H9 (cell line): ENCODE measurements around the gene TSPYL6. TPM values are rescaled to one million over a fixed set of nuclear protein-coding genes. Genes with fewer than 3 reads are reported as not detected.

Experiments used
- DNase-seq: peaks from one replicate; pipeline ENCODE4 v3.0.0-alpha.2; 2017
- H2AFZ ChIP-seq: one replicate; pipeline ENCODE4 v1.6.1; 2013; ENCODE audit warnings: mild to moderate bottlenecking, low read length, control low read depth, moderate library complexity
- H2AK5ac ChIP-seq: 2 replicates; pipeline ENCODE4 v1.6.1; 2013; ENCODE audit warnings: low read length, control low read depth, mixed read lengths; ENCODE audit not compliant: insufficient read length
- H2BK120ac ChIP-seq: one replicate; pipeline ENCODE4 v1.6.1; 2013; ENCODE audit warnings: low read depth, mild to moderate bottlenecking, low read length, control low read depth, inconsistent platforms; ENCODE audit not compliant: poor library complexity, severe bottlenecking
- H2BK12ac ChIP-seq: 2 replicates; pipeline ENCODE4 v1.6.1; 2013; ENCODE audit warnings: low read length, control low read depth, mixed read lengths, low read depth; ENCODE audit not compliant: insufficient read length
- H2BK15ac ChIP-seq: 2 replicates; pipeline ENCODE4 v1.6.1; 2013; ENCODE audit warnings: low read depth, low read length, control low read depth
- H2BK20ac ChIP-seq: one replicate; pipeline ENCODE4 v1.6.1; 2013; ENCODE audit warnings: low read depth, mild to moderate bottlenecking, low read length, control low read depth, inconsistent platforms; ENCODE audit not compliant: poor library complexity, severe bottlenecking
- H2BK5ac ChIP-seq: 2 replicates; pipeline ENCODE4 v1.6.1; 2013; ENCODE audit warnings: low read length, control low read depth, mixed read lengths; ENCODE audit not compliant: insufficient read length
- H3K14ac ChIP-seq: 2 replicates; pipeline ENCODE4 v1.6.1; 2013; ENCODE audit warnings: low read length, control low read depth; ENCODE audit not compliant: insufficient read depth
- H3K18ac ChIP-seq: 2 replicates; pipeline ENCODE4 v1.6.1; 2013; ENCODE audit warnings: low read depth, mild to moderate bottlenecking, mixed read lengths, low read length, control low read depth; ENCODE audit not compliant: insufficient read length
- H3K23ac ChIP-seq: 2 replicates; pipeline ENCODE4 v1.6.1; 2013; ENCODE audit warnings: low read length, control low read depth, mixed read lengths, low read depth; ENCODE audit not compliant: insufficient read length
- H3K23me2 ChIP-seq: 2 replicates; pipeline ENCODE4 v1.6.1; 2013; ENCODE audit warnings: low read depth, mild to moderate bottlenecking, mixed read lengths, low read length, control low read depth; ENCODE audit not compliant: insufficient read length, poor library complexity, severe bottlenecking
- H3K27ac ChIP-seq: 2 replicates; pipeline ENCODE4 v1.5.1; 2013; ENCODE audit warnings: low read length, control low read depth, mixed read lengths, low read depth; ENCODE audit not compliant: insufficient read length
- H3K27me3 ChIP-seq: 2 replicates; pipeline ENCODE4 v1.6.1; 2013; ENCODE audit warnings: low read length, control low read depth, inconsistent platforms; ENCODE audit not compliant: insufficient read depth
- H3K4ac ChIP-seq: 2 replicates; pipeline ENCODE4 v1.6.1; 2013; ENCODE audit warnings: low read depth, mild to moderate bottlenecking, control low read depth, inconsistent platforms, low read length, moderate library complexity
- H3K4me1 ChIP-seq: 2 replicates; pipeline ENCODE4 v1.6.1; 2013; ENCODE audit warnings: low read length, control low read depth, inconsistent platforms; ENCODE audit not compliant: insufficient read depth
- H3K4me2 ChIP-seq: 2 replicates; pipeline ENCODE4 v1.6.1; 2013; ENCODE audit warnings: low read length, control low read depth, mixed read lengths; ENCODE audit not compliant: insufficient read length, insufficient read depth
- H3K56ac ChIP-seq: 2 replicates; pipeline ENCODE4 v1.6.1; 2013; ENCODE audit warnings: low read depth, mild to moderate bottlenecking, mixed read lengths, low read length, control low read depth; ENCODE audit not compliant: insufficient read length
- H3K79me1 ChIP-seq: 2 replicates; pipeline ENCODE4 v1.6.1; 2013; ENCODE audit warnings: low read depth, mild to moderate bottlenecking, moderate library complexity, low read length, control low read depth, inconsistent platforms; ENCODE audit not compliant: insufficient read depth, poor library complexity, severe bottlenecking
- H3K79me2 ChIP-seq: 2 replicates; pipeline ENCODE4 v1.6.1; 2013; ENCODE audit warnings: low read length, control low read depth, inconsistent platforms; ENCODE audit not compliant: insufficient read depth
- H3K9ac ChIP-seq: 2 replicates; pipeline ENCODE4 v1.6.1; 2013; ENCODE audit warnings: low read length, control low read depth, mixed read lengths; ENCODE audit not compliant: insufficient read length; ENCODE audit errors: extremely low read depth
- H3K9me3 ChIP-seq: one replicate; pipeline ENCODE4 v1.6.1; 2013; ENCODE audit warnings: low read depth, low read length, inconsistent platforms; ENCODE audit not compliant: control insufficient read depth
- H3T11ph ChIP-seq: one replicate; pipeline ENCODE4 v1.6.1; 2013; ENCODE audit warnings: mild to moderate bottlenecking, low read length, control low read depth, inconsistent platforms
- H4K20me1 ChIP-seq: one replicate; pipeline ENCODE4 v1.6.1; 2013; ENCODE audit not compliant: control insufficient read depth, insufficient read length, insufficient read depth
- H4K5ac ChIP-seq: 2 replicates; pipeline ENCODE4 v1.6.1; 2013; ENCODE audit warnings: low read depth, mild to moderate bottlenecking, mixed read lengths, low read length, control low read depth; ENCODE audit not compliant: insufficient read length
- H4K8ac ChIP-seq: replicated peaks from 2 replicates; pipeline ENCODE4 v1.6.1; 2013; ENCODE audit warnings: low read length, control low read depth, mixed read lengths, low read depth; ENCODE audit not compliant: insufficient read length
- H4K91ac ChIP-seq: 2 replicates; pipeline ENCODE4 v1.6.1; 2013; ENCODE audit warnings: low read depth, mild to moderate bottlenecking, moderate library complexity, mixed read lengths, low read length, control low read depth; ENCODE audit not compliant: insufficient read length
- H3K27ac Mint-ChIP-seq, 3 experiments: 2 replicates in 2 of 3; 3 replicates in 1 of 3; pipeline ENCODE4 v1.8.0; 2020 to 2021; ENCODE audit warnings: mixed read lengths in 3 of 3, mild to moderate bottlenecking in 1 of 3, moderate library complexity in 1 of 3
- H3K27me3 Mint-ChIP-seq: 2 replicates; pipeline ENCODE4 v1.8.0; 2021; ENCODE audit warnings: low read depth, mild to moderate bottlenecking, moderate library complexity, mixed read lengths
- H3K36me3 Mint-ChIP-seq, 3 experiments: 2 replicates in 2 of 3; 3 replicates in 1 of 3; pipeline ENCODE4 v1.8.0; 2020 to 2021; ENCODE audit warnings: low read depth in 3 of 3, mixed read lengths in 3 of 3; ENCODE audit not compliant: insufficient read depth in 1 of 3
- H3K4me1 Mint-ChIP-seq, 2 experiments: 2 replicates each; pipeline ENCODE4 v1.8.0; 2020; ENCODE audit warnings: mixed read lengths in 2 of 2
- H3K4me3 Mint-ChIP-seq, 2 experiments: 2 replicates in 1 of 2; 3 replicates in 1 of 2; pipeline ENCODE4 v1.8.0; 2020 to 2021; ENCODE audit warnings: mild to moderate bottlenecking in 2 of 2, mixed read lengths in 2 of 2, moderate library complexity in 1 of 2
- H3K9me3 Mint-ChIP-seq, 2 experiments: 2 replicates in 1 of 2; 3 replicates in 1 of 2; pipeline ENCODE4 v1.8.0; 2020; ENCODE audit warnings: mild to moderate bottlenecking in 2 of 2, mixed read lengths in 2 of 2, moderate library complexity in 1 of 2
- WGBS: extraction: QIAGEN DNeasy Blood & Tissue Kit; methylation state at CpG from one replicate; pipeline ENCODE4 v1.1.7; 2013; ENCODE audit warnings: missing lambda C conversion rate, low lambda C conversion rate, mixed read lengths; ENCODE audit not compliant: insufficient read length; ENCODE audit errors: extremely low coverage; 5-methylcytosine and 5-hydroxymethylcytosine counted together
- total RNA-seq: library from RNA; stranded (reverse); gene quantifications from 2 replicates; pipeline ENCODE4 v1.2.1, GENCODE V29; 2021
- TF ChIP-seq, protein P1 (sequence below): fragments of 200-600 bp; sonication (generic); conservative IDR thresholded peaks from 3 replicates; pipeline ENCODE4 v1.8.0; 2021; ENCODE audit warnings: antibody characterized with exemption, mild to moderate bottlenecking

TSPYL6 gene
- total RNA-seq, 1 experiment from 2014 or later = not detected

DNA sequence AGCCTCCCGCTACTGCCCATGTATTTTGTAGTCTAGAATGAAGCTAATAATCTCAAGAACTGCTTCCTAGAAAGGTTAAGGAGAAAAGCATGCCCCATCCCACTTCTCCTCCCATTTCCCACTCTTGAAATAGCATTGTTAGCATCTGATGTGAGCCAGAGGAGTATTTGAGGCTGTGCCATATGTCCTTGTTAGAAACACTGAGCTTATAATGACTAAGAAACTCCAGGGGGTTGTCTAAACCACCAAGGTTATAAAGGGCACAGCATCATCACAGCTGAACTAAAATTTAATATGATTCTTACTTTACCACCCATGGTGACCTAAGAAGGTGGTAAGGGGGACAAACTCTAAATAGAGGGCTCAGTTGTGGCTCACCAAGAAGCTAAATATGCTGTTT lies 16.6 kb downstream of the TSPYL6 start:
- H3K9ac ChIP-seq = no peak overlapping the region
- H3T11ph ChIP-seq = no peak overlapping the region
- H4K20me1 ChIP-seq = no peaks in the 10 kb centered on the region
- H4K91ac ChIP-seq = no peak overlapping the region
- H2BK12ac ChIP-seq = no peak overlapping the region
- H3K79me1 ChIP-seq = no peaks in the 10 kb centered on the region
- H3K4me2 ChIP-seq = no peak overlapping the region
- no peak overlapping the region for H2AK5ac ChIP-seq
- peaks cover 12 to 13% of the 10 kb centered on the region in 2 experiments for H3K4me1 Mint-ChIP-seq
- WGBS = no CpG with 5 or more reads among the region's 1 CpG
- no peaks in the 10 kb centered on the region for H3K79me2 ChIP-seq
- H2BK5ac ChIP-seq = no peak overlapping the region
- no peak overlapping the region for H3K23ac ChIP-seq
- H2AFZ ChIP-seq = no peak overlapping the region
- TF ChIP-seq, protein P1, sequence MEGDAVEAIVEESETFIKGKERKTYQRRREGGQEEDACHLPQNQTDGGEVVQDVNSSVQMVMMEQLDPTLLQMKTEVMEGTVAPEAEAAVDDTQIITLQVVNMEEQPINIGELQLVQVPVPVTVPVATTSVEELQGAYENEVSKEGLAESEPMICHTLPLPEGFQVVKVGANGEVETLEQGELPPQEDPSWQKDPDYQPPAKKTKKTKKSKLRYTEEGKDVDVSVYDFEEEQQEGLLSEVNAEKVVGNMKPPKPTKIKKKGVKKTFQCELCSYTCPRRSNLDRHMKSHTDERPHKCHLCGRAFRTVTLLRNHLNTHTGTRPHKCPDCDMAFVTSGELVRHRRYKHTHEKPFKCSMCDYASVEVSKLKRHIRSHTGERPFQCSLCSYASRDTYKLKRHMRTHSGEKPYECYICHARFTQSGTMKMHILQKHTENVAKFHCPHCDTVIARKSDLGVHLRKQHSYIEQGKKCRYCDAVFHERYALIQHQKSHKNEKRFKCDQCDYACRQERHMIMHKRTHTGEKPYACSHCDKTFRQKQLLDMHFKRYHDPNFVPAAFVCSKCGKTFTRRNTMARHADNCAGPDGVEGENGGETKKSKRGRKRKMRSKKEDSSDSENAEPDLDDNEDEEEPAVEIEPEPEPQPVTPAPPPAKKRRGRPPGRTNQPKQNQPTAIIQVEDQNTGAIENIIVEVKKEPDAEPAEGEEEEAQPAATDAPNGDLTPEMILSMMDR = no peak
- no peak overlapping the region for H3K56ac ChIP-seq
- H3K9me3 Mint-ChIP-seq = peaks cover 3 to 5% of the 10 kb centered on the region in 2 experiments; a peak in 3 of 5 replicates
- H3K27ac ChIP-seq = no peak overlapping the region
- H3K27ac Mint-ChIP-seq = no peak overlapping the region
- H2BK20ac ChIP-seq = no peak overlapping the region
- H4K5ac ChIP-seq = no peak overlapping the region
- no peak overlapping the region for H3K4me3 Mint-ChIP-seq
- no peaks in the 10 kb centered on the region; the same call in 1 of the 2 replicates for H3K27me3 ChIP-seq
- H3K18ac ChIP-seq = no peak overlapping the region
- H3K27me3 Mint-ChIP-seq = no peaks in the 10 kb centered on the region; the same call in 1 of the 2 replicates
- H3K4me1 ChIP-seq = no peaks in the 10 kb centered on the region
- H3K23me2 ChIP-seq = no peaks in the 10 kb centered on the region
- H3K14ac ChIP-seq = no peak overlapping the region
- no peak overlapping the region for H2BK15ac ChIP-seq
- no peak overlapping the region for H3K4ac ChIP-seq
- H3K36me3 Mint-ChIP-seq = no peaks in the 10 kb centered on the region; a peak in 1 of 7 replicates
- H4K8ac ChIP-seq = no peak overlapping the region
- H2BK120ac ChIP-seq = no peak overlapping the region
- DNase-seq = no peak
- H3K9me3 ChIP-seq = no peaks in the 10 kb centered on the region
